Endothelial cell of umbilical vein (primary cell): Measurements from ENCODE around the gene CAMKMT. TPM values are rescaled to one million over a fixed set of nuclear protein-coding genes. Genes with fewer than 3 reads are reported as not detected.

Experiments used
- BruUV-seq: library from RNA; stranded (reverse); fragments of 400-500 nt; replicated peaks from 2 replicates; lab custom pipeline; 2021; lab: Mats Ljungman, UMichigan
- CTCF ChIA-PET: fragments of 300-600, 350-600 bp; sonication (Branson Sonifier 250); formaldehyde crosslinking; loops from one replicate; lab custom pipeline; 2021; ENCODE audit warnings: antibody characterized with exemption, inconsistent platforms; lab: Charles Lee
- POLR2A ChIA-PET: fragments of 300-600, 350-600 bp; sonication (Branson Sonifier 250); formaldehyde crosslinking; loops from one replicate; lab custom pipeline; 2021; ENCODE audit warnings: antibody characterized with exemption, inconsistent platforms; lab: Charles Lee
- DNase-seq: peaks from one replicate; pipeline ENCODE4 v3.0.0-alpha.2; 2011; ENCODE audit warnings: low read depth, low spot score
- FAIRE-seq: peaks from 2 replicates; lab custom pipeline; 2011; peaks lifted over from hg19 to GRCh38; lab: Jason Lieb, UNC
- H2AFZ ChIP-seq: 2 replicates; pipeline ENCODE4 v1.6.0; 2012; ENCODE audit warnings: low read depth, low read length, control low read depth, inconsistent platforms
- H3K27ac ChIP-seq: 2 replicates; pipeline ENCODE4 v1.5.1; 2011; ENCODE audit warnings: low read depth, mild to moderate bottlenecking, control low read depth, low read length, moderate library complexity; ENCODE audit not compliant: insufficient read depth
- H3K27me3 ChIP-seq, 2 experiments: 2 replicates each; pipeline versions ENCODE4 v1.6.0 to v1.6.1; 2011; ENCODE audit warnings: low read length in 2 of 2, mixed read lengths in 1 of 2; ENCODE audit not compliant: control insufficient read depth in 2 of 2, insufficient read depth in 2 of 2
- H3K36me3 ChIP-seq, 2 experiments: 2 replicates in 1 of 2; 3 replicates in 1 of 2; pipeline ENCODE4 v1.5.1; 2011; ENCODE audit warnings: low read length in 2 of 2, mild to moderate bottlenecking in 1 of 2, moderate library complexity in 1 of 2; ENCODE audit not compliant: control insufficient read depth in 2 of 2, insufficient read depth in 2 of 2; ENCODE audit errors: extremely low read depth in 1 of 2
- H3K4me1 ChIP-seq: 3 replicates; pipeline ENCODE4 v1.5.1; 2011; ENCODE audit warnings: mild to moderate bottlenecking, low read length; ENCODE audit not compliant: control insufficient read depth, insufficient read depth; ENCODE audit errors: extremely low read depth
- H3K4me2 ChIP-seq: 2 replicates; pipeline ENCODE4 v1.6.1; 2011; ENCODE audit warnings: low read length, control low read depth, mixed read lengths; ENCODE audit not compliant: insufficient read depth
- H3K4me3 ChIP-seq, 3 experiments: fragments of 200-600 bp in 1 of 3; sonication (generic), shearing (Covaris generic) in 1 of 3; replicated peaks in 1 of 3; 2 replicates each; pipeline ENCODE4 v1.5.1; 2011 to 2016; ENCODE audit warnings: control low read depth in 3 of 3, low read length in 3 of 3, mild to moderate bottlenecking in 2 of 3, inconsistent platforms in 1 of 3, low read depth in 1 of 3, moderate library complexity in 1 of 3; ENCODE audit not compliant: insufficient read depth in 1 of 3
- H3K79me2 ChIP-seq: 2 replicates; pipeline ENCODE4 v1.6.0; 2012; ENCODE audit warnings: low read length, inconsistent platforms; ENCODE audit not compliant: control insufficient read depth, insufficient read depth
- H3K9ac ChIP-seq: replicated peaks from 2 replicates; pipeline ENCODE3; 2011; ENCODE audit warnings: low read length, control low read depth; ENCODE audit not compliant: insufficient read depth; ENCODE audit errors: extremely low read depth
- H3K9me1 ChIP-seq: replicated peaks from 3 replicates; pipeline ENCODE4 v1.6.0; 2011; ENCODE audit warnings: mild to moderate bottlenecking, low read length; ENCODE audit not compliant: control insufficient read depth, insufficient read depth; ENCODE audit errors: extremely low read depth
- H3K9me3 ChIP-seq: replicated peaks from 2 replicates; pipeline ENCODE4 v1.5.1; 2012; ENCODE audit warnings: low read length, inconsistent platforms; ENCODE audit not compliant: control insufficient read depth, insufficient read depth
- H4K20me1 ChIP-seq: replicated peaks from 2 replicates; pipeline ENCODE3; 2011; ENCODE audit warnings: mild to moderate bottlenecking, low read length; ENCODE audit not compliant: control insufficient read depth, insufficient read depth; ENCODE audit errors: extremely low read depth
- CTCF ChIP-seq, 2 donors: IDR thresholded peaks; 1 replicate in 1 of 2; 2 replicates in 1 of 2; pipeline ENCODE4 v1.5.1; 2011; ENCODE audit warnings: low read length in 2 of 2, mild to moderate bottlenecking in 2 of 2, moderate library complexity in 2 of 2, control low read depth in 1 of 2, inconsistent platforms in 1 of 2, low read depth in 1 of 2; ENCODE audit not compliant: insufficient read depth in 1 of 2; ENCODE audit errors: extremely low read depth in 1 of 2
- EZH2 ChIP-seq: IDR thresholded peaks from 2 replicates; pipeline ENCODE4 v1.6.1; 2012; ENCODE audit warnings: borderline replicate concordance, low read depth, mild to moderate bottlenecking, moderate library complexity, low read length, inconsistent platforms; ENCODE audit not compliant: severe bottlenecking
- FOS ChIP-seq: IDR thresholded peaks from 2 replicates; pipeline ENCODE4 v1.6.1; 2011; ENCODE audit warnings: mild to moderate bottlenecking, low read length, moderate library complexity, borderline replicate concordance; ENCODE audit not compliant: insufficient read depth
- GATA2 ChIP-seq: IDR thresholded peaks from 2 replicates; pipeline ENCODE4 v1.7.0; 2011; ENCODE audit warnings: low read depth, mild to moderate bottlenecking, moderate library complexity, mixed read lengths, low read length; ENCODE audit not compliant: insufficient read length, insufficient read depth
- JUN ChIP-seq: IDR thresholded peaks from 2 replicates; pipeline ENCODE4 v1.6.1; 2011; ENCODE audit warnings: borderline replicate concordance, low read depth; ENCODE audit not compliant: insufficient read length, insufficient read depth
- MAX ChIP-seq: IDR thresholded peaks from 2 replicates; pipeline ENCODE4 v1.6.1; 2011; ENCODE audit not compliant: insufficient read depth, insufficient read length
- MYC ChIP-seq: IDR thresholded peaks from one replicate; pipeline ENCODE4 v1.6.1; 2011; ENCODE audit warnings: mild to moderate bottlenecking, low read depth, low read length
- POLR2A ChIP-seq: IDR thresholded peaks from 2 replicates; pipeline ENCODE4 v1.6.1; 2012; ENCODE audit warnings: low read depth, mild to moderate bottlenecking, control low read depth, low read length
- POLR2AphosphoS5 ChIP-seq: IDR thresholded peaks from 2 replicates; pipeline ENCODE4 v1.6.1; 2012; ENCODE audit warnings: low read depth, mild to moderate bottlenecking, control low read depth, low read length, moderate library complexity; ENCODE audit not compliant: insufficient read depth
- dilution Hi-C: fragments of 300-500 bp; cut with MboI; formaldehyde crosslinking; loops from one replicate; pipeline ENCODE4 v1.15.0; 2019; ENCODE audit warnings: low sequenced_read_pairs; ENCODE audit not compliant: extremely low pct_ligation_motif_present
- intact Hi-C: fragments of 100-400 bp; cut with micrococcal nuclease; formaldehyde crosslinking; loops from one replicate; pipeline ENCODE4 v1.10.0; 2022
- polyA plus RNA-seq, 4 experiments: library from polyadenylated mRNA; depleted of rRNA in 3 of 4; stranded (reverse) in 3 of 4; unstranded in 1 of 4; fragments of >200 nt; gene quantifications; 2 replicates each; pipeline versions ENCODE4 v1.2.1 to v1.2.3, GENCODE V29; 2011 to 2012; ENCODE audit warnings: missing spikeins in 1 of 4
- total RNA-seq: library from RNA; stranded (reverse); gene quantifications from 2 replicates; pipeline ENCODE4 v1.2.3, GENCODE V29; 2021

CAMKMT gene
- total and polyA plus RNA-seq, 2 donors (not counting 3 experiments of a cell fraction or from before 2014, with no cell fraction given), result 4.1 to 10.7 TPM

- Histone ChIP-seq H3K4me3 (no peak overlapping the region), H3K79me2 (no peaks in the 10 kb centered on the region), H3K4me1 (no peaks in the 10 kb centered on the region), H3K27ac (no peak overlapping the region), H3K4me2 (no peak overlapping the region), H2AFZ (no peak overlapping the region), H3K9me1 (no peaks in the 10 kb centered on the region), H3K36me3 (peaks cover 9 to 12% of the 10 kb centered on the region in 2 experiments), H3K9me3 (no peaks in the 10 kb centered on the region), H4K20me1 (no peaks in the 10 kb centered on the region), H3K27me3 (no peaks in the 10 kb centered on the region), H3K9ac (no peak overlapping the region)
- dilution Hi-C loops (no loop called here), intact Hi-C loops (no loop called here)
- BruUV-seq, result no TSS peak
- TF ChIP-seq MAX (no peak), CTCF (IDR thresholded peaks at IDR 0.05; ENCODE audit: extremely low read depth in 1 of 2, insufficient read depth in 1 of 2, low read depth in 1 of 2, low read length in 2 of 2) (no peak)
- CTCF ChIA-PET, result interaction anchor here (0.9 kb wide), 1 partner anchor 281 kb away, joined by 3 read pairs; no protein-coding TSS in a partner anchor
- POLR2A ChIA-PET, result no interaction called here
- FAIRE-seq (no peak), DNase-seq (no peak)
These were observed 36.7 kb upstream of the CAMKMT start for GRCh38 chr2:44324971-44325426.

GRCh38 chr2:44325897-44326296 lies 35.9 kb upstream of the CAMKMT start:
- dilution Hi-C loops, result no loop called here
- peaks cover 8 to 11% of the 10 kb centered on the region in 2 experiments for H3K36me3 ChIP-seq
- BruUV-seq, result no TSS peak
- DNase-seq (no peak), FAIRE-seq (no peak)
- H2AFZ ChIP-seq, result no peak overlapping the region
- no peak for TF ChIP-seq GATA2
- TF ChIP-seq POLR2AphosphoS5, result no peak
- TF ChIP-seq JUN, result no peak
- TF ChIP-seq FOS, result no peak
- TF ChIP-seq POLR2A, result no peak
- no peak for TF ChIP-seq EZH2
- TF ChIP-seq MYC, result no peak
- no peak for TF ChIP-seq MAX
- no peak for TF ChIP-seq CTCF (IDR thresholded peaks at IDR 0.05; ENCODE audit: extremely low read depth in 1 of 2, insufficient read depth in 1 of 2, low read depth in 1 of 2, low read length in 2 of 2)
- H3K4me2 ChIP-seq, result no peak overlapping the region
- no peaks in the 10 kb centered on the region for H3K9me1 ChIP-seq
- H3K4me1 ChIP-seq, result no peaks in the 10 kb centered on the region
- intact Hi-C loops, result no loop called here
- H3K9me3 ChIP-seq, result no peaks in the 10 kb centered on the region
- H3K79me2 ChIP-seq, result no peaks in the 10 kb centered on the region
- no peaks in the 10 kb centered on the region for H4K20me1 ChIP-seq
- H3K27ac ChIP-seq, result no peak overlapping the region
- H3K4me3 ChIP-seq, result no peak overlapping the region
- no peak overlapping the region for H3K9ac ChIP-seq
- ChIA-PET POLR2A (interaction anchor here (0.6 to 0.7 kb wide), 2 partner anchors 46 to 142 kb away, joined by 3 to 5 read pairs; no protein-coding TSS in a partner anchor), CTCF (interaction anchor here (1.0 kb wide), 1 partner anchor 21 kb away, joined by 4 read pairs; no protein-coding TSS in a partner anchor)
- H3K27me3 ChIP-seq, result no peaks in the 10 kb centered on the region
